ENCODE measurements around the gene WFDC13. TPM values are rescaled to one million over a fixed set of nuclear protein-coding genes. Genes with fewer than 3 reads are reported as not detected.

The WFDC13 gene
- total and polyA plus RNA-seq, 2 of the 8 experiments (the other 6 are each of a cell fraction or from before 2014, with no cell fraction given) = not detected

DNA sequence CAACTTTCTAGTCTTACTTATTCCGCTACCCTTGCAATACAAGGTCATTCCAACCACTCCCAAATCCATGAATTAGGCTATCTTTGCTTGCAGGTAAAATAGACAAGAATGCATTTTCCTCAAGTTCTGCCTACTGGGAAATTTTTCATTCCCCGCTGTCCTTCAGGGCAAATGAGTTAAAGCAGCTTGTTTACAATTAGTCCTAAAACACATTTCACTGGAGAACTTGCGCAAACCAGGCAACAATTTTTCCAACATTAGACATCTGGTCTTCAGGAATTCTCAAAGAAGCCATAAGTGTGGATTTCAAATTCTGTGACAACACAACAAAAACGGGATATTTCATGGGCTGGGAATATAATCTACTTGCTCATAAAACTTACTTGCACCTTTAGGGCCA, 40.8 kb downstream of the WFDC13 start:
- Histone ChIP-seq H3K4me1 (replicated peaks in 1 of 4; ENCODE audit: control insufficient read depth in 3 of 4, insufficient read depth in 4 of 4, low read length in 3 of 4) (no peaks in the 10 kb centered on the region), H3K4me3 (ENCODE audit: extremely low read depth in 1 of 4, insufficient read depth in 2 of 4, low read depth in 3 of 4, low read length in 4 of 4) (no peak overlapping the region), H3K9me3 (ENCODE audit: insufficient read depth in 2 of 2, low read depth in 1 of 2, low read length in 1 of 2) (no peaks in the 10 kb centered on the region)
- TF ChIP-seq CBX5 (IDR thresholded peaks at IDR 0.05; ENCODE audit: low read depth, low read length) (no peak), SUZ12 (IDR thresholded peaks at IDR 0.05; ENCODE audit: low read length) (no peak), POLR2A (IDR thresholded peaks at IDR 0.05; ENCODE audit: control extremely low read depth in 1 of 2, low read depth in 2 of 2, low read length in 2 of 2) (no peak), TBP (IDR thresholded peaks at IDR 0.05; ENCODE audit: low read depth, low read length) (no peak), FOSL1 (IDR thresholded peaks at IDR 0.05; ENCODE audit: insufficient read depth, low read depth, low read length) (no peak), CTBP2 (IDR thresholded peaks at IDR 0.05; ENCODE audit: borderline replicate concordance, insufficient read depth, insufficient read length, low read length) (no peak), PHF8 (conservative IDR thresholded peaks at IDR 0.05; ENCODE audit: low read depth, low read length) (no peak), RBBP5 (IDR thresholded peaks at IDR 0.05; ENCODE audit: borderline replicate concordance, low read depth, low read length) (no peak), HDAC6 (IDR thresholded peaks at IDR 0.05; ENCODE audit: low read depth, low read length) (no peak)
- TF ChIP-seq, protein P1, sequence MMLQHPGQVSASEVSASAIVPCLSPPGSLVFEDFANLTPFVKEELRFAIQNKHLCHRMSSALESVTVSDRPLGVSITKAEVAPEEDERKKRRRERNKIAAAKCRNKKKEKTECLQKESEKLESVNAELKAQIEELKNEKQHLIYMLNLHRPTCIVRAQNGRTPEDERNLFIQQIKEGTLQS (IDR thresholded peaks at IDR 0.05; ENCODE audit: insufficient read depth, low read depth, low read length) = no peak
- TF ChIP-seq, protein P2, sequence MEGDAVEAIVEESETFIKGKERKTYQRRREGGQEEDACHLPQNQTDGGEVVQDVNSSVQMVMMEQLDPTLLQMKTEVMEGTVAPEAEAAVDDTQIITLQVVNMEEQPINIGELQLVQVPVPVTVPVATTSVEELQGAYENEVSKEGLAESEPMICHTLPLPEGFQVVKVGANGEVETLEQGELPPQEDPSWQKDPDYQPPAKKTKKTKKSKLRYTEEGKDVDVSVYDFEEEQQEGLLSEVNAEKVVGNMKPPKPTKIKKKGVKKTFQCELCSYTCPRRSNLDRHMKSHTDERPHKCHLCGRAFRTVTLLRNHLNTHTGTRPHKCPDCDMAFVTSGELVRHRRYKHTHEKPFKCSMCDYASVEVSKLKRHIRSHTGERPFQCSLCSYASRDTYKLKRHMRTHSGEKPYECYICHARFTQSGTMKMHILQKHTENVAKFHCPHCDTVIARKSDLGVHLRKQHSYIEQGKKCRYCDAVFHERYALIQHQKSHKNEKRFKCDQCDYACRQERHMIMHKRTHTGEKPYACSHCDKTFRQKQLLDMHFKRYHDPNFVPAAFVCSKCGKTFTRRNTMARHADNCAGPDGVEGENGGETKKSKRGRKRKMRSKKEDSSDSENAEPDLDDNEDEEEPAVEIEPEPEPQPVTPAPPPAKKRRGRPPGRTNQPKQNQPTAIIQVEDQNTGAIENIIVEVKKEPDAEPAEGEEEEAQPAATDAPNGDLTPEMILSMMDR (IDR thresholded peaks at IDR 0.05; ENCODE audit: control extremely low read depth in 1 of 3, insufficient read depth in 1 of 3, low read depth in 1 of 3, low read length in 3 of 3) = no peak

More for the DNA sequence above, 40.8 kb downstream of the WFDC13 start:
- H4K5ac ChIP-seq (ENCODE audit: insufficient read length, low read depth, low read length) = no peak overlapping the region
- no peak overlapping the region for H2BK20ac ChIP-seq (ENCODE audit: low read length)
- H3K23me2 ChIP-seq (ENCODE audit: low read depth, low read length) = no peaks in the 10 kb centered on the region
- no peak for FAIRE-seq
- no peak overlapping the region for H2AFZ ChIP-seq (ENCODE audit: low read length)
- H3K18ac ChIP-seq (ENCODE audit: extremely low read depth, low read length) = no peak overlapping the region
- H2AK5ac ChIP-seq (ENCODE audit: low read depth, low read length) = no peak overlapping the region
- no peak overlapping the region for H3K4me2 ChIP-seq (ENCODE audit: insufficient read depth in 1 of 2, low read depth in 2 of 2, low read length in 2 of 2)
- ChIA-PET POLR2A (ENCODE audit: partially characterized antibody) (no interaction called here), CTCF (ENCODE audit: partially characterized antibody) (no interaction called here)
- H3K14ac ChIP-seq (ENCODE audit: insufficient read length) = no peak overlapping the region
- no peaks in the 10 kb centered on the region for H3K79me1 ChIP-seq (ENCODE audit: low read depth, low read length)
- H4K8ac ChIP-seq (ENCODE audit: extremely low read depth, insufficient read depth, low read length) = no peak overlapping the region
- no peak overlapping the region for H4K91ac ChIP-seq (replicated peaks; ENCODE audit: insufficient read length, low read length)
- no peak overlapping the region for H3K27ac ChIP-seq (ENCODE audit: low read depth, low read length)
- H3K79me2 ChIP-seq (ENCODE audit: control insufficient read depth in 1 of 2, insufficient read depth in 2 of 2, low read length in 2 of 2) = no peaks in the 10 kb centered on the region
- DNase-seq (ENCODE audit: low read depth in 1 of 2, low spot score in 2 of 2) = no peak
- H3K9ac ChIP-seq (replicated peaks in 1 of 4; ENCODE audit: extremely low read depth in 1 of 4, low read depth in 3 of 4, low read length in 3 of 4) = no peak overlapping the region
- H2BK12ac ChIP-seq (ENCODE audit: low read depth, low read length) = no peak overlapping the region
- H3K56ac ChIP-seq (replicated peaks; ENCODE audit: insufficient read length, low read depth, low read length) = no peak overlapping the region
- no peaks in the 10 kb centered on the region for H3K36me3 ChIP-seq (ENCODE audit: control insufficient read depth in 2 of 4, insufficient read depth in 4 of 4, low read length in 3 of 4)
- no peak overlapping the region for H2BK120ac ChIP-seq (replicated peaks; ENCODE audit: low read depth, low read length)
- H2BK15ac ChIP-seq (ENCODE audit: low read length) = no peak overlapping the region
- H2BK5ac ChIP-seq (ENCODE audit: low read depth, low read length) = no peak overlapping the region
- no peaks in the 10 kb centered on the region for H3K27me3 ChIP-seq (replicated peaks in 1 of 4; ENCODE audit: control insufficient read depth in 3 of 4, extremely low read depth in 1 of 4, insufficient read depth in 3 of 4, low read length in 3 of 4)
- no peak overlapping the region for H3K4ac ChIP-seq (replicated peaks; ENCODE audit: insufficient read length, low read depth, low read length)
- no peak overlapping the region for H3K23ac ChIP-seq (ENCODE audit: insufficient read length)
- H4K20me1 ChIP-seq (replicated peaks in 1 of 2; ENCODE audit: control insufficient read depth in 1 of 2, insufficient read depth in 2 of 2, low read length in 2 of 2) = no peaks in the 10 kb centered on the region
- WGBS, 2 experiments (ENCODE audit: extremely low coverage in 1 of 2, insufficient coverage in 1 of 2, insufficient read length in 1 of 2, insufficient replicate concordance in 2 of 2, low coverage in 1 of 2, low lambda C conversion rate in 2 of 2, missing lambda C conversion rate in 1 of 2) = 90% methylated on average over 4 of the region's 4 CpGs; no CpG with 5 or more reads in 1 of the 2 experiments

Data from H1 (cell line).